ENCODE results near the gene ABCG2.
"Not testable (repeated sequence)": the region's sequence is repeated elsewhere in the genome, so short reads cannot be mapped to it uniquely, and the experiment has no call there.

GRCh38 chr4:88122260-88122659 lies 36.2 kb downstream of the ABCG2 start:
- not testable (repeated sequence) for TF ChIP-seq CTCF (optimal IDR thresholded peaks at IDR 0.05 in 1 of 3, IDR thresholded peaks at IDR 0.05 in 1 of 3, conservative IDR thresholded peaks at IDR 0.05 in 1 of 3; ENCODE audit: extremely low read depth in 1 of 3, insufficient read depth in 2 of 3, low read length in 3 of 3); EZH2 (IDR thresholded peaks at IDR 0.05; ENCODE audit: low read length)

Measured in keratinocyte (primary cell).